IPS-NIHi7 (cell line): ENCODE data around the gene SPPL3.

Experiments used
- DNase-seq: peaks from one replicate; pipeline ENCODE4 v3.0.0; 2012; ENCODE audit warnings: mixed read lengths; ENCODE audit errors: extremely low spot score

Gene SPPL3

DNA sequence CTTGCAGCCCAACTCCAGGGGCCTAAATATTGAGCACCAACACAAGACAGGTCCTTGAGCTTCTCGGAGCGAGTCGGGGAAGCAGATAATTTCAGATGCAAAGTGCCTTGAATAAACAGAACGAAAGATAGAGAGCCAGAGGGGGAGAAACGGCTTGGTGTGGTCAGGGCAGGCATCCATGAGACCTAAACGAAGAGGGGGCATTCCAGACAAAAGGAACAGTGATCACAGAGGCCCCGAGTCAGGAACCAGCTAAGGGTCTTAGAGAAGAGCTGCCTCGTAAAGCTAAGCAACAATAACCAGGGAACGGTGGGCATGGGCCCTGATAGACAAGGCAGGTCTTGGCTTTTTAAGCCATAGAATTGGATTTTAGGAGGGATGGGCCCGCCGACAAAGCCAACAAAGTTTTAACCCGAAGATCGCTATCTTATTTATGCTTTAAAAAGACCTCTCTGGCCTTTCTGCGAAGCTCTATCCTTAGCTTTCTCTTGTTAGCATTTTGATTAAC lies 179.0 kb downstream of the SPPL3 start:
- DNase-seq, result peak; percentile 34

DNA sequence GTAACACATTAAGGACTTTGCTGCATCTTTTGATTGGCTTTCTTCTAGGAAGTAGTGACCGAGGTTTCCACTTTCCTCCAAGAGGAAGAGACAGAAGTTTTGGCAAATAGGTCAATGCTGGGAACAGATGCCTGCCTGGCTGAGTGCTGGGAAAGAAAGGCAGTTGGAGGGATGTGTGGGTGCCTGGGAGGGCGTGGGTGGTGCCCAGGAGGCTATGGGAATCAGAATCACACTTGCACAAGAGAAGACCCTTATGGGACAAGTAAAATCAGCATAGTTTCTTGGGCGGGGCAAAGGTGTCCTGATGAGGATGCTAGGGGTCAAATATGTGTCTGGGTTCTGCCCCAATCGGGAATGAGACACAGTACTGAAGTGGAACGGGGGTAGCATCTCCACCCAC lies 179.4 kb downstream of the SPPL3 start:
- no peak for DNase-seq

DNA sequence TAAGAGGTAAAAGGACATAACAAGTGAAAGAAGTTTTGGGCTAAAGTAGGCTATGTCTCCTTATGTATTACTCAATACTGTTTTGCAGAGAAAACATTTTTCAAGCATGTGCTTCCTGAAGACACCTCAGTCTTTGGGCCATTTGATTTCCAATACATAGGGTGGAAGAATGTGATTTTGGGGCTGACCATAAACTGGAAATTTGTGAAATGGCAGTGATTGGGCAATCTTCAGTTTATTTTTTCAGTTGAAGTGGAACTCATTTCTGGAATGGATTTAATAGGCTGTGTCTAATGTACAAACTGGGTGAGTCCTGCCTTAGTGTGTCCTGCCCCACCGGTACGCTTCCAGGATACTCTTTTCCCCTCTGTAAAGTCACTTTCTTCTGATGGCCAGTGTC lies 181.4 kb downstream of the SPPL3 start:
- DNase-seq, result no peak

DNA sequence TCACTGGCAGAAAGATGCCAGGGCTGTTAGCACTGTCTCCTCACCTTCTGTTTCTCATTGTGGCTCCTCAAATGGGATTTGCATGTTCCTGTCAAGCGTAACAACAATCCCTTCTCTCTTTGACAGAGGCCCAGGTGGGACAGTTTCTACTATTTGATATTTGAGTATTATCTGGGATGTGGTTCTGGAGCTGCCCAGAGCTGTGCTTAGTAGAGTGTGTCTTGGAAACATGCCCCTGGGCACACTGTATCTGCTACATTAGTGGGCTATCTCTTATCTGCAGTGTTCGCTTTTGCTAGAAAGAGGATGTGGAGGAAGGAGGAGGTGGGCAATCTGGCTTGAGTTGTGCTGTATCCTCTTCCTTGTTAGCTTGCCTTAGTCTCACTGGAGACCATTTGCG lies 182.3 kb downstream of the SPPL3 start:
- no peak for DNase-seq

DNA sequence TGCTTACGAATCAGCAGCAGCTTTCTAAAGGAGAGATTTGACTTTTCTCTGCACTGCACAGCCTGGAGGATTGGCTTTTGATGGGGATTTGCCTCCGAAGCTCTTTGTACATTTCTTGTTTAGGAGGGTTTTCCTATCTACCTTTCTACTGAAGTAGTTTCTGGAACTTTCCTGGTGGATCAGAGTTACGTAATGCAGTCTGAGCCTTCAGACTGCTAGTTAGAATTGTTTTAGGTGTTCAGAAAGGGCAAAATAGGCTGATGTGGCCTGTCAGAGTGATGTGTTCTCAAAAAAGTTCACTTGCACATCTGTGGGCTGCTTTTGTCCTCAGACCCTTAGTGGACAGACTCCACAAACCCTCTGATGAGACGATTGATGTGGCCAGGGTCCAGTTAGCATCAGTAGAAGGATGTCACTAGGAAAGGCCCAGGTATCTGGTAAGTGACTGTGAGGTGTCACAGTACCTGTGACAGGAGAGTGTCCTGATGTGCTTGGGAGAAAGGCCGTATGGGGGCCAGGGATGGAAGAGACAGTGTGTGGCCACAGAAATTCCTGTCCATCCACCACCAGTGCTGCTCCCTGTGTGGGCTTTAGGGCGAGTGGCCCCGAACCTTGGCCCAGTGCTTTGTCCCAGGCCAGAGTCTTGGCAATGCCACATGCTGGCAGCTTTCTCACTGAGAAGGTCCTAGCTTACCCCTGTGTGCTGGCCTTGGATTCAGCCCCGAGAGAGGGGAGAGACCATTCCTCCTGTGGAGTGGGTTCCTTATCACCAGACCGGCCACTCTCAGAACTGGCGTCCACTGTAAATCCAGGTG lies 183.0 kb downstream of the SPPL3 start:
- DNase-seq, result no peak

DNA sequence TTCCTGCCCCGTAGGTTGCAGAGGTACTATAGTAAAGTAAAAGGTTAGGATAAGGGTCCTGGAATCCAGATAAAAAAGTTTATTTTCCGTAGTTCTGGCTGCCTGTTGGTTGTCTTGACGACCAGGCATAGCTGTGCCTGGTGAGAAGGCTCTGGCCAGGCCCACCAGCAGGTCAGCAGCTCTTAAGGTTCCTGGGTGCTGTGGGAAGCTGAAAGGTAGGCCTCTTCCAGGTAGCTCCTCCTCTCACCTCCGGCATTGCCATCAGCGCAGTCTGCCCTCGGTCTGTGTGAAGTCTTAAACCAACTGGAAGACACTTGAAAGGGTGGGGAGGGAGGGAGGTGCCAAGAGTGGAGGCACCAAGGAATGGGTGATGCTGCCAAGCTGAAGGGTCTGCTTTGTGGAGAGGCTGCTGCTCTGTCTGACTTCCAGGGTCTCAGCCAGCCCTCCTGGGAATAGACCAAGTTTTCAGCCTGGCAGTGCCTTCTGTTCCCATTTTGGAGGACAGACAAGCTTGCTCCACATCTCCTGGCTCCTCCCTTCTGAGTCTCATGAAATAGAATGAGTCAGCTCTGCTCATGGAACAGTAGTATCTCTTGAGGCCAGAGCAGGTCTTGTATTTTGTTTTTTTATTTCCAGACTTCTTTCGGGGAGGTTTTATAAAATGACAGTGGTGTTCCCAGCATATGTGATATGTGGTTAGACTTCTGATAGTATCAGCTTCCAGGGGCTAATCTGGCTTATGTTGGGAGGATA lies 183.7 kb downstream of the SPPL3 start:
- no peak for DNase-seq

DNA sequence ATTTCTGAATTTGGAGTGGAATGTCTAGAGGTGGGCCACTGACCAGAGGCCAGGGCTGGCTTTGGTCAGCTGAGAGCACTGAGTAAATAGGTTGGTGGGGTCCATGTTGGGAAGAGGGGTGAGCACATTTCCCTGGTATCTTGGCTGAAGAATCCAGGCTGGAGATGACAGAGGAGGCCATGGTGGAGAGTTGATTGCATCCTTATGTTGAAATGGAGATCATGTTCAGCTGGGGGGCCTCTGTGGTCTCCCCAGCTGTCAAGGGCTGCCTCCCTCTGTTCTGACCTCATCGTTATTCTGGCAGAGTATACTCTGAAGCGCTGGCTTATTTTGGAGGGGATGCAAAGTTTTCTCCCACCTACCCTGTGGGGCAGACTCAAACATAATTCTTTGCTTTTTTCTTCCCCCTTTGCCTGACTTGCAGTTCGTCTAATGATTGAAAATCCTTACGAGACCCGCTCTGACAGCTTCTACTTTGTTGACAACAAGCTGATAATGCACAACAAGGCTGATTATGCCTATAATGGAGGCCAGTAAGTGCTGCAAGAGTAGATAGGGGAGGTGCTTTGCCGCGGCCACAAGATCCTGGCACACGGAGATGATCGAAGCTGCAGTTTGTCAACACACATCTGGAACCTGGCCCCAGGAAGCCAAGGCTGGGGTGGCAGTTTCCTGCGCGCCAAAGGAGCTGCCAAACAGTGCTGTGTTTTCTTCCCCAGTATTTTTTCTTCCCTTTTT lies 184.5 kb downstream of the SPPL3 start:
- no peak for DNase-seq

DNA sequence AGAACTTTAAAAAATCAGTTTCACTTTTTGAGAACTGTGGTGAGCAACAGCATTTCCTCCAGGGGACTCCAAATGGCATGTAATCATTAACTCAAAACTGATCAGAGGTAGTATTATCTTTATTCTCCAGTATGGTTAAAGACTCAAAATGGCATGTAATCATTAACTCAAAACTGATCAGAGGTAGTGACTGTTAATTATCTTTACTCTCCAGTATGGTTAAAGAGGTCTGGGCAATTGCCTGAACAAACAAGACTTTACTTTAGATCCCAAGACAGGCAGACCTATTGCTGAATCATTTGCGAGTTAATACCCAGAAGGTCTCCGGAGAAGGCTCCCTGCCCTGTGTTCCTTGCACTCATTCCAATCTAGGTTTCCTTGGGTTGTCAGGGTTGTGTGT lies 185.1 kb downstream of the SPPL3 start:
- DNase-seq, result no peak

DNA sequence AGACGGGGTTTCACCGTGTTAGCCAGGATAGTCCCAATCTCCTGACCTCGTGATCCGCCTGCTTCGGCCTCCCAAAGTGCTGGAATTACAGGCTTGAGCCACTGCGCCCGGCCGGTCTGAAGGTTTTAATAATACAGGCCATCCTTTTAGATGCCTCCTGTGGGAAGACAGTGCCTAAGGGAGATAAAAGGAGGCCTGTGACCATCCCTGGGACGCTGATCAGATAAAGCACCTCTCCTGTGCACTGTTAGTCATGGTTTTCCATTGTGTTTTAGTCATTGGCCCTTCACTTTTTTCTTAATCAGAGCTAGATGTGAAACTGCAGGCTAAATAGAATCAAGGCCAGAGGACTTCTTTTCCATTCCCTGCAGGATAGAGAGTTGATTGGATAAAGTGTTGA lies 186.1 kb downstream of the SPPL3 start:
- DNase-seq, result no peak

DNA sequence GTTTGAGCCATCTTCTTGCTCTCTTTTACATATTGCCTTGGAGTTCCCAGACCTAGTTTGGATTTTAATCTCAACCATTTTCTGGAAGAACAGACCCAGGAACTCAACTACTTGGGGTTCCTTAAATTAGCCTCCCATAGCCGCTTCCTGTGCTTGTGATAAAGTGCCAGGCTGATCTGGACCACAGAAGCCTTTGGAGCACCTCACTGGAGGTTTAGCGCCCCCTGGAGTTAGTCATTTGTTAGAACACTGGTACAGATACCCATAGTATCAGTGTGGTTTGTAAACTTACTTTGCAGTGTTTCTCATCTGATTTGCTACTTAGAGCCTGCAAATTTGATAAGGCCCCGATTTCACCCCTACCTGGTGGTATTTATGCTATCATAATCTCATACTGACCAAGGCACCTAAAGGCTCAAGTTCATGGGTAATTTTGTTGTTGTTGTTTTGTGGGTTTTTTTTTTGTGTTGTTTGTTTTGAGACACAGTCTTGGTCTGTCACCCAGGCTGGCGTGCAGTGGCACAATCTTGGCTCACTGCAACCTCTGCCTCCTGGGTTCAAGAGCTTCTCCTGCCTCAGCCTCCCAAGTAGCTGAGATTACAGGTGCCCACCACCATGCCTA lies 190.2 kb downstream of the SPPL3 start:
- DNase-seq, result peak; percentile 82

DNA sequence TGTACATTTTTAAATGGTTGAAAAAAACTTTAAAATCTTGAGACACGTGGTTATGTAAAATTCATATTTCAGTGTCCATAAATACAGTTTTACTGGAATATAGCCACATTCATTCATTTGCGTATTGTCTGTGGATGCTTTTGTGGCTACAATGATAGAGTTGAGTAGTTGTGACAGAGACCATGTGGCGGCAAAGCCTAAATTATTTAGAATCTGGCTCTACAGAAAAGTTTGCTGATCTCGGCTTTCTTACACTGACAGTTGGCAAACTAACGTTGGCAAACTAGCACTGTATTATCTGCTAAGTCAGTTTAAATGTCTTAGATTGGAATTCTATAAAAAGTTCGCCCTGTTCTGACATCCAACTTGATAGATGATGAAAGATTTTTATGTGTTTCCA lies 191.5 kb downstream of the SPPL3 start:
- DNase-seq, result no peak
